HG02870 (cell line): Measurements from ENCODE around the gene MYO7A.
"Not testable (repeated sequence)": the region's sequence is repeated elsewhere in the genome, so short reads cannot be mapped to it uniquely, and the experiment has no call there.

Source experiments
- ATAC-seq: cut with Tn5 transposase; IDR thresholded peaks from one replicate; pipeline ENCODE4 v1.9.1; 2021; ENCODE audit warnings: mild to moderate bottlenecking, moderate library complexity; ENCODE audit not compliant: unreplicated experiment

MYO7A gene

GRCh38 chr11:77092382-77092781, 35.7 kb upstream of the MYO7A start:
- no peak for ATAC-seq

GRCh38 chr11:77093056-77093891, 34.8 kb upstream of the MYO7A start:
- ATAC-seq, result no peak

DNA sequence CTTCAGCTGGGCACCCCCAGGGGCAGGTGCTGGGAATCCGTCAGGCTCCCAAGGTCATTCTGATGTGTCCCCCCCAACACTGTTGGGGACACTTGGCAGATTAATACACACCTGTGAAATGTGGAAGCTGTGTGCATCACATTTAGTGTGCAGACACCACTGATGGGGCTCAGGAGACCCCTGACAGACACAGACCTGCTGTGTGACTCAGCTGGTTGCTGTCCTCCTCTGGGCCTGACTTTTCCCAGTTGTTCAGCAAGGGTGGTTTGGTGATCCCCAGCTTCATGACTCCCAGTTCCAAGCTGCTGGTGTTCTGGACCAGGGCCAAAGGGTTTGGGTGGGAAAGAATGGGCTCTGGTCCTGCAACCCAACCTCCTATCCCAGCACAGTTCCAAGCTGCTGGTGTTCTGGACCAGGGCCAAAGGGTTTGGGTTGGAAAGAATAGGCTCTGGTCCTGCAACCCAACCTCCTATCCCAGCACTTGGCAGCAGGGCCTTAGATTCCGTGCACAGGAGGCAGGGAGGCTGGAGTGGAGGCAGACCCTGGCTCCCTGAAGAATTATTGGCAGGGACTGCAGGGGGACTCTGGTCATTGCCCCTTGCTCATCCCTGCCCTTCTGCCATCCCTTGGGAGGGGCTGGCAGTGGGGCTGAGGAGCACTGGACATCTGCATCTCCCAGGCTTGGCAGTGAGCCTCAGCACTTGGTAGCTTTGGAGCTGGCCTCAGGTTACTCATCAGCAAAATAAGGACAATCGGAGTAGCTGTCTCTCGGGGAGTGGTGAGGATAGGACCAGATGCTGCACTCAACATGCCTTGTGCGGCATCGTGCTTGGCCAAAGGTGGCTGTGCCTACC, 33.8 kb upstream of the MYO7A start:
- ATAC-seq, result no peak

DNA sequence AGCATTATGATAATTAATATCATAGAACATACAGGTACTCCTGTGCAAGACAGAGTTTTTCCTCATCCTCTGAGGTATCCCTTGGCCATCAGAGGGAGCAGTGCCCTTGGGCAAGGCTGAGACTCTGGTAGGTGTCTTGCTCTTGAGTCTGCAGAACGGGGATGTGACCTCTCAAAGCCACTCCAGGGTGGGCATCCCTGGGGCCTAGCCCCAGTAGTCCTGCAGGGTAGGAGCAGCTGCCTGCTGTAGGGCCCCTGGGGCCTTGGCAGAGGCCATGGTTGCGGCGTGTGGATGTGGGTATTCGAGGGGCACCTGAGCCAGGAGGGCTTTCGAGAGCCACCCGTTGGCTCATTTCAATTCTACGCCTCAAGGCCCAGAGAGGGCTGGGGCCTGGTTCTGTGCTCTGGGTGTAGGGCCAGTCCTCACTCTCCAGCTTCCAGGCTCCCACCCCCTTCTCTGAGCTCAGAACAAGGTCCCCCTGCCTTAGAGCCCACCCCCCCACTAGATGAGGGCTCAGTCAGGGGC, 33.1 kb upstream of the MYO7A start:
- no peak for ATAC-seq

DNA sequence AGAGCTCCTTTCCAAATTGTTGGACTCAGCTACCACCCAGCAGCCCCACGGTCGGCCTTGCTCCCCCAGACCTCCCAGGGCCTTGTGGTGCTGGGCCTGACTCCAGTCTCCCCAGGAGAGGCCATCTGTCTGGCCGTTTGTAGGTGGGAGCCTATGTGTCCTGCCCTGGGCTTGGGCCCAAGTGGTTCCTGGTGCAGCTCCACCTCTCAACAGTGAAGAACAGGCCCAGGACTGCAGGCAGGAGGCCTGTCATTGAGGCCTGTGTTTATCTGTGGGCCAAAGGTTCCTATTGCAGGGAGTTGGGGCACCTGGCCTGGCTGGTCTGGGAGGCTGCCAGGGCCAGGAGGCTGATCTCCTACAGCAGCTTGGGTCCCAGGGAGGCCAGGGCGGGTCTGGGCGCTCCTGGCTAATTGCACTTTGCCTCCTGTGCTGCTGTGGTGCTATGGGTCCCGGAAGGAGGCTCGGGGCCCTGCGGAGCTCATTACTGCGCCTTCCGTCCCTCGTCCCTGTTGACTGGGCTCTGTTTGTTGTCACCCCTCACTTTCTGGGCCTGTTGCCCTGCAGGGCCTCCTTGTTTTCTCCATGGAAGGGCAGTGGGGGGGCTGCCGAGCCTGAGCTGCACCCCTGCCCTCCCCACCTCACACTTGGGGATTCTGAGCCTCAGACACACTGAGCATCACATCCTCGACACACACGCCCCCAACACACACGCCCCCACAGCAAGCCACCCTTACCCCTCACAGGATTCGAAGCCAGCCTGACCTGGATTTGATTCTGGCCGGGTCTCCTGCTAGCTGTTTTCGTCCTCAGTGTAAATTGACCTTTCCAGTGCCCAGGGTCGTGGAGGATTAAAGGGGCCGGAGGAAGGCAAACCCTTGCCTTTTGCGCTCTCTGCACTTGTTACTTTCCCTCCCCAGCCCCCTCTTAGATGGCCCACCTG, 32.2 kb upstream of the MYO7A start:
- ATAC-seq, result no peak

- no peak for ATAC-seq
Observed at GRCh38 chr11:77096591-77097019, 31.4 kb upstream of the MYO7A start.

GRCh38 chr11:77097180-77097579, 30.9 kb upstream of the MYO7A start:
- ATAC-seq, result not testable (repeated sequence)

GRCh38 chr11:77100166-77101042, 27.6 kb upstream of the MYO7A start:
- no peak for ATAC-seq

- no peak for ATAC-seq
Observed at GRCh38 chr11:77101043-77101537, 27.0 kb upstream of the MYO7A start.

GRCh38 chr11:77102246-77103210, 25.5 kb upstream of the MYO7A start, which contains the start of gene OMP:
Gene OMP (plus strand): TSS chr11:77102840. CDS start chr11:77102840, 0 bp downstream.
- no peak for ATAC-seq

DNA sequence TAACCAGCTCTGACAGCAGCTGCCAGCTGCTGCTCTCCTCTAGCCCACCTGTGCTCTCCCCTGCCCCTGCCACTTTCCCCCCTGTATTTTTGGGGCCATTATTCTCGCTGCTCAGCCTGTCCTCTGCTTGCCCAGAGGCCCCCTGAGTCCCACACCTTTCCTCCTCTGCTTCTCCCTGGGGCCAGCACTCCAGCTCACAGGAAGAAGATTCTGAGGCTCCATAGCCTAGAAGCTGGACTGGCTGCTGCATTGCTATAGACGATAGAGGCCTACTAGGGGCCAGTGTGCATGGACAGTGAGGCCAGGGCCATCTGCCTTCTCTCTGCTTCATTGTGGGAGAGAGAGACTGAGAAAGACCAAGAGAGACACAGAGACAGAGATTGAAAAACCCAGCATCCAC, 24.7 kb upstream of the MYO7A start:
- ATAC-seq, result no peak

- ATAC-seq, result no peak
Observed at GRCh38 chr11:77104727-77105126, 23.3 kb upstream of the MYO7A start.

GRCh38 chr11:77106321-77106720, 21.7 kb upstream of the MYO7A start:
- no peak for ATAC-seq

DNA sequence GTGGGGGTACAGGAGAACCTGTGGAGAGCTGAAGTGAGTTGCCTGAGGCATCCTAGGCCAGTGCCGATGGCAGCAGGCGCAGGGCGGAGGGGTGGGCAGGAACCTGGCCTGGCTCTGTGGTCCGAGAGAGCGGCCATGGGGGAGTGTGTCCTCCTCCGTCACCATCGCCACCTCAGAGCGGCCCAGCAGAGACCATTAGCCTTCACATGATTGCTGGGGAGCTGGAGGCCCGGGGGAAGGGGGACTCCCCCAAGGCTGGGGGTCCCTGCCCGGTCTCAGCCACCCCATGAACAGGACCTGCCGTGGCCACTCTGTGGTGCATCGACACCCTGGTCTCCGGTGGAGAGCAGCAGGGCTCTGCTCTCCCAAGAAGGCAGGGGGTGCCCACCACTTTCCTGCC, 21.3 kb upstream of the MYO7A start:
- no peak for ATAC-seq

DNA sequence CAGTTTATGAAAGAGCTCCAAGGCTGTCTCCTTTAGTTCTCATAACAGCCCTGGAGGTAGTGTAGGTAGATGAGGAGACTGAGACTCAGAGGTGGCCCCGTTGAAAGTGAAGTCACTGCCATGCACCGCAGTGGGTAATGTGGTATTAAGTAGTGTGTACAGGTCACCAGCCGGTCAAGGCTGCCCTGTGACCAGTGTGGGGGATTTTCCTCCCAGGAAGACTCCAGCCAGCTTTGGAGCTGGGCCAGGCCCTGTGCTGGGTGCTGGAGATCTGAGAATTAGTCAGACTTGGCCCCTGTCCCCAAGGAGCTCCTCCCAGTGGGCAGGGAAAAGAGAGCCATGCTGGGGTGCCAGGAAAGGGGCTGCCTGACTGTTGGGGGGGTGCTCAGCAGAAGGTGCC, 20.1 kb upstream of the MYO7A start:
- ATAC-seq, result no peak

DNA sequence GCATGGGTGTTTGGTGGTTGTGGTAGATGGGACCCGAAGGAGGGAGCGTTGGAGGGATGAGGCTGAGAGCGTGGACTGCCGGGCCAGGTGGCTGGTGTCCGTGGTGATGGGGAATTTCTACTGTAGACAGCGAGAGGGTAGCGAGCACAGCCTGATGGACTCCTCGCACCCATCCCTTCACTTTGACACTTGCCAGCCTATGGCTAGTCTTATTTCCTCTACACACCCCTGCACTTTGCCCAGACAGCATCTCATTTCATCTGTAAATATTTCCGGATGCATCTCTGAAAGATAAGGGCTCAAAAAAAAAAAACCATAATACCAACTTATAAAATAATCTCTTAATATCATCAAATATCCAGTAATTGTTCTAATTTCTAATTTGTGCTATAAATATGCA, 19.6 kb upstream of the MYO7A start:
- ATAC-seq, result no peak

DNA sequence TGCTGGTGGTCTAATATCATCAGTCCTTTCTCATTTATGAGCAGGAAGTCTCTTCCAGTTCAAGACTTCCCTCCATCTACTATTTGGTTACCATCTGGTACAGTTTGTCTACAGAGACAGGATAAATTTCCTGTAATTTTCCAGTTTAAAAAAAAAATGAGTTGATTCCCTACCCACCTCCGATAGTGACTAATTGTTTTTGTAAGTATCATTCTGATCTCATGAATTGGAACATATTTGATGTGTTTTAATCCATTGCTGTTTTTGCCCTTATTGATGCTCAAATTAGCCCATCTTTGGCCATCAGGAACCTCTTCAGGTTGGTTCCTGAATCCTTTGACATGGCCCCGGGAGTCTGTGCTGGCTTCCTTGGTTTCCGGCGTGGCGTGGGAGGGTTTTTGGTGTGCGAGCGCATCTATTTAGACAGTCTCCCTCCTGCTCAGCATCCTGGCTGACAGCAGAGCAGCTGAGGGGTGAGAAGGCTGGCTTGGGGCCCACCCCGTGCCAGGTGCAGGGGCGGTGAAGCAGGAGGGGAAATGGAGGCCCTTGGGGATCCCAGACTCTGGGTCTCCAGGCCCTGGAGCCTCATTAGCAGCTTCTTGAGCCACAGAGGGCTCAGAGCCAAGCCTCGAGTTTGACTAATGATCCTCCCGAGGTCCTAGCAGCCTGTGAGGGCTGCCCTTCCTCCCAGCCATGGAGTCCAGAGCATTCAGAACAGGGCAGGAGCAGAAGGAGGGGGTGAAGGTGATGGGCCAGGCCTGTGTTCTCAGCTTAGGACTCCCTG, 18.6 kb upstream of the MYO7A start:
- ATAC-seq, result no peak
